Bronchial epithelial cell (primary cell): ENCODE results near the gene METTL13. TPM values are rescaled to one million over a fixed set of nuclear protein-coding genes. Genes with fewer than 3 reads are reported as not detected.
A peak's percentile ranks its signal among the peaks of the same experiment; 100 is the strongest.

Source experiments
- DNase-seq: peaks from one replicate; pipeline ENCODE4 v3.0.0-alpha.2; 2010; ENCODE audit warnings: low read depth
- FAIRE-seq: peaks from 2 replicates; lab custom pipeline; 2011; peaks lifted over from hg19 to GRCh38; lab: Jason Lieb, UNC
- H3K27me3 ChIP-seq: 2 replicates; pipeline ENCODE4 v1.5.1; 2011; ENCODE audit warnings: low read length; ENCODE audit not compliant: control insufficient read depth, insufficient read depth
- H3K36me3 ChIP-seq: 2 replicates; pipeline ENCODE4 v1.5.1; 2011; ENCODE audit warnings: low read length; ENCODE audit not compliant: control insufficient read depth, insufficient read depth
- H3K4me3 ChIP-seq: 2 replicates; pipeline ENCODE4 v1.5.1; 2011; ENCODE audit warnings: mild to moderate bottlenecking, low read depth, low read length, control low read depth
- CTCF ChIP-seq: IDR thresholded peaks from 2 replicates; pipeline ENCODE4 v1.5.1; 2011; ENCODE audit warnings: mild to moderate bottlenecking, moderate library complexity, low read length, control low read depth, inconsistent platforms; ENCODE audit not compliant: insufficient read depth, severe bottlenecking
- total RNA-seq: library from RNA; depleted of rRNA; stranded (reverse); fragments of >200 nt; gene quantifications from 2 replicates; pipeline ENCODE4 v1.2.1, GENCODE V29; 2014

Gene METTL13
- total RNA-seq, 1 donor from 2014 or later = 30.8 TPM

DNA sequence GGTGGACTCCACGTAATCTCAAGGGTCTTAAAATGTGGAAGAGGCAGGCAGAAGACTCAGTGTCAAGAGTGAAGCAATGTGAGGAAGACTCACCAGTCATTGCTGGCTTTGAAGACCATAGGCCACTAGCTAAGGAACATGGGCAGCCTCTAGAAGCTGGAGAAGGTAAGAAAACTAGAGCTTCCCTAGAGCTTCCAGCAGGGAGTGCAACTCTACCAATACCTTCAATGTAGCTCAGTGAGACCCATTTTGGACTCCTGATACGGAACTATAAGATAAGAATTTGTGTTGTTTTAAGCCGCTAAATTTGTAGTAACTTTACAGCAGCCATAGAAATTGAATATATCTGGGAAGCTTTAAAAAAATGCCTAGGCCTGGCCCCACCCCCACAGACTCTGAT is 18.9 kb downstream of the METTL13 start:
- FAIRE-seq (no peak), DNase-seq (no peak)
- Histone ChIP-seq H3K4me3 (no peak overlapping the region), H3K27me3 (no peaks in the 10 kb centered on the region), H3K36me3 (peaks cover 4% of the 10 kb centered on the region)
- no peak for TF ChIP-seq CTCF

- Histone ChIP-seq H3K4me3 (no peak overlapping the region), H3K36me3 (peaks cover 3% of the 10 kb centered on the region), H3K27me3 (no peaks in the 10 kb centered on the region)
- no peak for DNase-seq
- FAIRE-seq = no peak
- no peak for TF ChIP-seq CTCF
Observed at GRCh38 chr1:171800851-171801250, 19.4 kb downstream of the METTL13 start.

DNA sequence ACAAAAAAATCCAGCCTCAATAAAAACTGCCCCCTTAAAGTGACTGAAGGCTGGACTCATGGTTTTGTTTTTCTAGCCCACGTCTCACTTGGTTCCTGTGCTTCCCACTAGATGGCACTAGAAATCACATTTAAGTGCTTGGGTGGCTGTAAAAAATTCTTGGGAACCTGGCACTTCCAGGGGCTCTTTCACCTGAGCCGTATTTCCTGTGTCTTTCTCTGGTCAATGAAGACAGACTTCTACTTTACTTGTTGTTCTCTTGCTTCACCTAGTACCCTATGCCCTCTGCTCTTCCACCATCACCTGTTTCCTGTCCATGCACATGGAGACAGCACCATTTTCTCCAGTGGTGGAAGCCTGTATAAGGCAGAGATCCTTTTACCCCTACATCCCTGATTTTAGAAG is 20.0 kb downstream of the METTL13 start:
- DNase-seq = peak; percentile 48
- H3K27me3 ChIP-seq = no peaks in the 10 kb centered on the region
- TF ChIP-seq CTCF = peak; percentile 78
- no peak overlapping the region for H3K4me3 ChIP-seq
- FAIRE-seq = no peak
- peaks cover 3% of the 10 kb centered on the region for H3K36me3 ChIP-seq

DNA sequence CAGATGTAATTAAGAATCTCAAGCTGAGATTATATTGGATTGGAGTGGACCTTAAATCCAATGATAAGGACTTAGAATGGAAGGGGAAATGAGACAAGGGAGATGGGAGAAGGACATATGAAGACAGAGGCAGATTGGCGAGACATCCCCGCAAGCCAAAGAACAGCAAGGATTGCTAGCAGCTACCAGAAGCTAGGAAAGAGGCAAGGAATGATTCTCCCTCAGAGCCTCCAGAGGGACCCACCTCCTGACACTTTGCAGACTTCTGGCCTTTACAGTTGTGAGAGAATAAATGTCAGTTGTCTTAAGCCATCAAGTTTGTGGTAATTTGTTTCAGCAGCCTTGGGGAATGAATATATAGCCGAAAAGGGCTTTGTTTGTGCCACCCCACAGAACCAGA is 20.7 kb downstream of the METTL13 start:
- Histone ChIP-seq H3K27me3 (no peaks in the 10 kb centered on the region), H3K4me3 (no peak overlapping the region), H3K36me3 (no peaks in the 10 kb centered on the region)
- FAIRE-seq (no peak), DNase-seq (no peak)
- TF ChIP-seq CTCF = no peak

DNA sequence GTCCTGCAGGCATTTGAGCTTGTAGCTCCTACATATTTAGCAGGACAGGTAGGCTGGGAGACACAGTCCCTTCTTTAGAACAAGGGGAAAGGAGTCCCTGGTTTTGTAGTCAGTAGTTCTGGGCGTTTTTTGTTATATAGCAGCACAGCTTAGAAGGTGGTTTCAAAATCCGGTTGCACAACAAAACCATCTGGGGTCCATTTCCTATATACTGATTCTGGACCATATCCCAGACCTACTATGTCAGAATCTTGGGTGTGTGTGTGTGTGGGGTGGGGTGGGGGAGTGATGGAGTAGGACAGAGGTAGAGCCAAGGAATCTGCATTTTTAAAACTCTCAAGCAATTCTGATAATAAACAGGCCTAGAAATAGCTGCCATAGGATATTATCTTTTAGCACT is 21.6 kb downstream of the METTL13 start:
- FAIRE-seq (no peak), DNase-seq (no peak)
- Histone ChIP-seq H3K36me3 (no peaks in the 10 kb centered on the region), H3K27me3 (no peaks in the 10 kb centered on the region), H3K4me3 (no peak overlapping the region)
- TF ChIP-seq CTCF = no peak

GRCh38 chr1:171803461-171804022 is 22.1 kb downstream of the METTL13 start:
- Histone ChIP-seq H3K4me3 (no peak overlapping the region), H3K36me3 (no peaks in the 10 kb centered on the region), H3K27me3 (no peaks in the 10 kb centered on the region)
- FAIRE-seq = no peak
- DNase-seq = no peak
- TF ChIP-seq CTCF = no peak
